Smooth muscle cell (in vitro differentiated cells): ENCODE measurements around the gene IFNK. TPM values are rescaled to one million over a fixed set of nuclear protein-coding genes. Genes with fewer than 3 reads are reported as not detected.
A peak's percentile ranks its signal among the peaks of the same experiment; 100 is the strongest.

Source experiments
- DNase-seq: peaks from one replicate; lab custom pipeline; 2025; ENCODE audit not compliant: unreplicated experiment; lab: John Stamatoyannopoulos, UW
- H2AFZ ChIP-seq: fragments of 200-600 bp; sonication (generic); 2 replicates; pipeline ENCODE4 v1.6.0; 2016; ENCODE audit warnings: antibody characterized with exemption, low read depth, mild to moderate bottlenecking
- H3F3A ChIP-seq: fragments of 200-600 bp; sonication (generic); 2 replicates; pipeline ENCODE4 v1.6.0; 2017; ENCODE audit warnings: antibody characterized with exemption, low read depth
- H3K27ac ChIP-seq: fragments of 200-600 bp; sonication (generic); 2 replicates; pipeline ENCODE4 v1.5.1; 2016; ENCODE audit warnings: low read depth, mild to moderate bottlenecking
- H3K27me3 ChIP-seq: fragments of 200-600 bp; sonication (generic); 2 replicates; pipeline ENCODE4 v1.6.1; 2016; ENCODE audit warnings: low read depth, mild to moderate bottlenecking
- H3K36me3 ChIP-seq: fragments of 200-600 bp; sonication (generic); 2 replicates; pipeline ENCODE4 v1.5.1; 2016; ENCODE audit warnings: low read depth
- H3K4me1 ChIP-seq: fragments of 200-600 bp; sonication (generic); 2 replicates; pipeline ENCODE4 v1.5.1; 2016; ENCODE audit warnings: low read depth
- H3K4me2 ChIP-seq: fragments of 200-600 bp; sonication (generic); 2 replicates; pipeline ENCODE4 v1.6.0; 2016; ENCODE audit warnings: mild to moderate bottlenecking
- H3K4me3 ChIP-seq: fragments of 200-600 bp; sonication (generic); 2 replicates; pipeline ENCODE4 v1.5.1; 2016; ENCODE audit warnings: mild to moderate bottlenecking
- H3K79me2 ChIP-seq: fragments of 200-600 bp; sonication (generic); 2 replicates; pipeline ENCODE4 v1.6.0; 2016; ENCODE audit warnings: low read depth, mild to moderate bottlenecking
- H3K9ac ChIP-seq: fragments of 200-600 bp; sonication (generic); 2 replicates; pipeline ENCODE4 v1.6.0; 2016; ENCODE audit warnings: low read depth
- H3K9me3 ChIP-seq: fragments of 200-600 bp; sonication (generic); replicated peaks from 2 replicates; pipeline ENCODE4 v1.5.1; 2016; ENCODE audit warnings: low read depth
- H4K20me1 ChIP-seq: fragments of 200-600 bp; sonication (generic); 2 replicates; pipeline ENCODE4 v1.6.0; 2016; ENCODE audit warnings: low read depth
- CTCF ChIP-seq: fragments of 200-600 bp; sonication (generic); IDR thresholded peaks from 2 replicates; pipeline ENCODE4 v1.5.1; 2017; ENCODE audit warnings: borderline replicate concordance, mild to moderate bottlenecking, antibody characterized with exemption; ENCODE audit not compliant: insufficient read depth, poor library complexity, severe bottlenecking
- WGBS: methylation state at CpG from one replicate; pipeline ENCODE4 v1.1.7; 2016; ENCODE audit warnings: low lambda C conversion rate; 5-methylcytosine and 5-hydroxymethylcytosine counted together
- polyA plus RNA-seq: library from polyadenylated mRNA; unstranded; fragments of >200 nt; fragmentation: Nextera tagmentation; extraction: Ambion mirVana; gene quantifications from 2 replicates; pipeline ENCODE4 v1.2.1, GENCODE V29; 2016
- total RNA-seq: library from RNA; depleted of rRNA; stranded (reverse); fragments of >200 nt; gene quantifications from 2 replicates; pipeline ENCODE4 v1.2.3, GENCODE V29; 2014

The IFNK gene
- total and polyA plus RNA-seq, 2 experiments from 2014 or later, result not detected

- H3K4me1 ChIP-seq, result peaks cover 6% of the 10 kb centered on the region
- WGBS, result 89% methylated on average over 4 of the region's 4 CpGs
- peak overlapping the region; percentile 95 for H3K27ac ChIP-seq
- no peak for TF ChIP-seq CTCF
- H3K9me3 ChIP-seq, result no peaks in the 10 kb centered on the region
- H3K4me3 ChIP-seq, result no peak overlapping the region
- no peaks in the 10 kb centered on the region for H4K20me1 ChIP-seq
- peaks cover 6% of the 10 kb centered on the region for H3K79me2 ChIP-seq
- H3K4me2 ChIP-seq, result no peak overlapping the region
- DNase-seq, result no peak
- peak overlapping the region; percentile 85 for H3K9ac ChIP-seq
- no peak overlapping the region for H2AFZ ChIP-seq
- no peaks in the 10 kb centered on the region for H3K36me3 ChIP-seq
- peaks cover 6% of the 10 kb centered on the region for H3F3A ChIP-seq
- H3K27me3 ChIP-seq, result no peaks in the 10 kb centered on the region
Measured at GRCh38 chr9:27518809-27519208, 5.3 kb upstream of the IFNK start.

- TF ChIP-seq CTCF, result no peak
- 26% methylated on average over 10 of the region's 10 CpGs for WGBS
- peaks cover 6% of the 10 kb centered on the region for H3F3A ChIP-seq
- no peak overlapping the region for H2AFZ ChIP-seq
- DNase-seq, result no peak
- H3K36me3 ChIP-seq, result no peaks in the 10 kb centered on the region
- H3K9ac ChIP-seq, result peak overlapping the region; percentile 85
- peak overlapping the region; percentile 95 for H3K27ac ChIP-seq
- peaks cover 6% of the 10 kb centered on the region for H3K4me1 ChIP-seq
- peak overlapping the region; percentile 66 for H3K4me2 ChIP-seq
- H3K27me3 ChIP-seq, result no peaks in the 10 kb centered on the region
- H4K20me1 ChIP-seq, result no peaks in the 10 kb centered on the region
- peaks cover 7% of the 10 kb centered on the region for H3K79me2 ChIP-seq
- no peak overlapping the region for H3K4me3 ChIP-seq
- no peaks in the 10 kb centered on the region for H3K9me3 ChIP-seq
Measured at GRCh38 chr9:27519466-27520465, 4.3 kb upstream of the IFNK start.

GRCh38 chr9:27520986-27521385 is 3.1 kb upstream of the IFNK start:
- Histone ChIP-seq H3K9me3 (no peaks in the 10 kb centered on the region), H3K4me2 (peak overlapping the region; percentile 55), H4K20me1 (no peaks in the 10 kb centered on the region), H3K9ac (no peak overlapping the region), H2AFZ (no peak overlapping the region), H3K79me2 (peaks cover 7% of the 10 kb centered on the region), H3K4me1 (peaks cover 6% of the 10 kb centered on the region), H3K36me3 (no peaks in the 10 kb centered on the region), H3K27ac (peak overlapping the region; percentile 95), H3F3A (peaks cover 6% of the 10 kb centered on the region), H3K4me3 (no peak overlapping the region), H3K27me3 (no peaks in the 10 kb centered on the region)
- 89% methylated on average over 4 of the region's 4 CpGs for WGBS
- DNase-seq, result no peak
- no peak for TF ChIP-seq CTCF
